HG03457 (cell line): ENCODE measurements around the gene RPS17.
A peak's percentile ranks its signal among the peaks of the same experiment; 100 is the strongest.
"Not testable (repeated sequence)": the region's sequence is repeated elsewhere in the genome, so short reads cannot be mapped to it uniquely, and the experiment has no call there.

Experiments used
- ATAC-seq: cut with Tn5 transposase; IDR thresholded peaks from one replicate; pipeline ENCODE4 v1.9.1; 2021; ENCODE audit warnings: moderate number of reproducible peaks; ENCODE audit not compliant: unreplicated experiment

The RPS17 gene

DNA sequence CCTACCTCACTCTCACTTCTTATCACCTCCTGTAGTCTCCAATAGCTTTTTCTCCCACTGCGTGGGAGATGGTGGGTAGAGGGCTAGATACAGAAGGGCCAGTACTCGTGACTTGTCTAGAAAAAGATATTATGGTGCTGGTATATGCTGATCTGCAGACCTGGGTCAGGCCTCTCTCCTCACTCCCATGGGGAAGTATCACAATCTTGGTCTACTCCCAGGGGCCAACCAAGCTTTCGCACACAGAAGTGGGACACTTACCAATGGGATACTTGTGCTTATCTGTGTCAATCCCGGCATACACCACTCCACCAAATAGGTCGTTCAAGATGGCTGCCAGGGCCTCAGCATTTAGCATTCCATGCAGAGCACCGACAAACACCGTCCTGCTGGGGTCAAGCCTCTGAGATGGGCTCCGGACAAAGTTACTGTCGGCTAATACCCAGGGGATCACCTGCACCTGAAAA is 9.0 kb upstream of the RPS17 start:
- ATAC-seq: no peak

DNA sequence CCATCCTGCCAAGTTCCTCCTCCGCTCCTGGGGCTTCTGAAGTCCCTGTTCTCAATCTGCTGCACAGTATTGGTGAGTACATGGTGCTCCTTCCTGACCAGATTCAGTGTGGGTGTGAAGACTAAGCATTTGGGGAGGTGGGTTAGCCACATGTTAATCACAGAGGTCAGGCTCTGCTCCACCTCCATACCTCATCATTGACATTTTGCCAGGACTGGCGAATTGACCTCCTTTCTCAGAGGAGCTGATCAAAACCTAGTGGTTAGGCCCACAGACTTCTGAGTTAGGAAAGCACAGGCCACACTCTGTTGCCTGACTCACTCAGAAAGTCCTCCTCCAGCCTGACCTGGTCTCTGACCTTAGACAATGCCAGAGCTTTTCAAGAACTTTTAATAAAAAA is 8.4 kb upstream of the RPS17 start:
- ATAC-seq: no peak

DNA sequence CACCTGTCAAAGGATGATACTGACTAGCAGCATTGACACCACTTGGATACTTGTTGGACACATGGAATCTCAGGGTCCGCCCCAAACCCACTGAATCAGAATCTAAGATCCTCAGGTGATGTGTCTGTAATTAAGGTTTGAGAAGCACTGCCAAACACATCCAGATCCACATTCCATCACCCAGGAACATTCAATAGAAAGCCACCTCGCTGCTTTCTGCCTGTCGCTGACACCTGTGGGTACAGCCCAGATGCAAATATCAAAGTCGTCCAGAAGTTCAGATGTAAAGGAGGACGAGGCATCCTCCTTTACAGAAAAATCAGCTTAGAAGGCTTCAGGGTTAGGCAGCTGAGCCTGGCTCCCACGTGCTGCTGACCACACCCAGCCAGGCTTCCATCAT is 5.2 kb upstream of the RPS17 start:
- no peak for ATAC-seq

DNA sequence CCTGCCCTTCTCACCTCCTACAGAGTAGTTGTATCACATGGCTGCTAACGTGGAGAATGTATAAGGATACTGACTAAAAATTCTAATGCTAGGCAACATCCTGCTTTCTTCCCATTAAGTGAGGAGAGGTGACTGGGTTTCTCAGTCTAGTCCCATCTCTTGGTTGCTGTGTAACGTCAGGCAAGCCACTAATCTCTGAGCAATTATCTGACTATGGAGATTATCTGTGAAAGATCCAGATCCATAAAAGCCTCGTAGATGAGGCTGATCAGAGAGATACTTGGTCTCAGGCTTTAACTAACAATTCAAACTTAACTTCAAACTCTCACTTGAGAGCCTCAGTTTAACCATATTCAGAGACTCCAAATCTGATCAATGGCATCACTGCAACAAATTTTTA is 4.7 kb upstream of the RPS17 start:
- no peak for ATAC-seq

DNA sequence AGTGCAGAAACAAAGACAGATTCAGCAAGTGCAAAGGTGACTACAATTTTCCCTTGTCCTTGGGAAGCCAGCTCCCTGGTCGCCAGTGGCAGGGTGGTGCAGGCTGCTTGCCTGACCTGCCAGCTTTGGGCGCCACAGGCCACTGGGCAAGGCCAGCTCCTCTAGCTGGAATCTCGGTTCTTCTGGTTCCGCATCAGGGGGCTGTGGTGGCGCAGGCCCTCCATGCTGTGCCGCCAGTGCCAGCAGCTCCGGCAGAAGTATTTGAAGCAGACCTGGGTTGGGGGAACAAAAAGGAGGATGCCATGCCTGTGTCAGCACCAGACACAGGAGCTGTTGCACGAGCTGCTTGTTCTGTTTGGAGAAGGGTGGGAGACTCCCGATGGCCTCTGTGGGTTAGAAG is 4.2 kb upstream of the RPS17 start:
- no peak for ATAC-seq

DNA sequence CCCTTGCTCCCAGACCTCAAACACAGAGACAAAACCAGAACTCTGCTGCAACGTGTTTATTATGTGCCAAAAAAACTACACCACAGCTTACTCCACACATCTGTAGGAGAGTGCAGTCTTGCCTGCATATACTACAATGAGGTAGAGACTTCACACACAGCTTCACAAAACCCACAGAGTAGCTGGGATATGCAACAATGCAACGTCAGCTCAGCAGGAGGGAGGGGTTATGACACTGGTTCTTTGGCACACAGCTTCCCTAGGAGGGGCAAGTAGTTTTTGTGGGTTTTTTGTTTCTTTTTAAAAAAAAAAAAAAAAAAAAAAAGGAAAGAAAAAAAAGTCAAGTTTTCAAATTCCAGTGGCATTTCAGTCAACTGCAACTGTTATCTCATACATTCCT is 2.9 kb upstream of the RPS17 start:
- no peak for ATAC-seq

DNA sequence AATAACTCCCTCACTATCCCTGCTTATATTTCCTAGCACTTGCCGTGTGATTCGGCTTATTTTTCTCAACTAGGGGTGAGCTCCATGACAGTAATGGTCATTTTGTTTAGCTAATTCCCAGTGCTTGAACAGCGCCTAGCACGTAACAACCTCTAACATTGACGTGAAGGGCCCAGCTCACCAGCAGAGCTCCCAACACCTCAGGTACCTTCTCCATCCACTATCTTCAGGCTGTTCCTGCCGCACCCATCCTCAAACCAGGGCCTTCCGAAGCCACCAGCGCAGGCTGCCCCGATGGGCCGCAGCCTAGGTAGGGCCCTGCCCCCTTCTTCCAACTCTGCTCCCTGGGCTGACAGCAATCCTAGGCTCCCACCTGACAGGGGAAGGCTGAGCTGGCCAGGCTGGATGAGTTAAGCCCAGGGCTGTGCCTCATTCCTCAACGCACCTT is 751 bp upstream of the RPS17 start:
- no peak for ATAC-seq

DNA sequence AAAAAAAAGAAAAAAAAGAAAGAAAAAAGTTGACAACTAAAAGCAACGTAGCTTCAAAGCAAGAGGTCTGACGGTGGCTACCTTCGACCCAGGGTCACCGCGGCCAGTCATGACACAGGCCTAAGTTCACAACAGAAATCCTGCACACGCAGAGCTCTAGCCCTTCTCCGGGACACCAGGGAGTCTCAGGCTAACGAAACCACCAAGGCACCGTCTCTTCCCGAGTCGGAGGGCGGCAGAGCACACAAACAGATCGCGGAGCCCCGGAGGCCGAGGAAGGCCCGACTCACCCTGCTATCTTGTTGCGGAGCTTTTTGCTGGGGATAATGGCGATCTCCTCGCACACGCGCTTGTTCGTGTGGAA is 584 bp downstream of the RPS17 start:
- ATAC-seq: no peak

DNA sequence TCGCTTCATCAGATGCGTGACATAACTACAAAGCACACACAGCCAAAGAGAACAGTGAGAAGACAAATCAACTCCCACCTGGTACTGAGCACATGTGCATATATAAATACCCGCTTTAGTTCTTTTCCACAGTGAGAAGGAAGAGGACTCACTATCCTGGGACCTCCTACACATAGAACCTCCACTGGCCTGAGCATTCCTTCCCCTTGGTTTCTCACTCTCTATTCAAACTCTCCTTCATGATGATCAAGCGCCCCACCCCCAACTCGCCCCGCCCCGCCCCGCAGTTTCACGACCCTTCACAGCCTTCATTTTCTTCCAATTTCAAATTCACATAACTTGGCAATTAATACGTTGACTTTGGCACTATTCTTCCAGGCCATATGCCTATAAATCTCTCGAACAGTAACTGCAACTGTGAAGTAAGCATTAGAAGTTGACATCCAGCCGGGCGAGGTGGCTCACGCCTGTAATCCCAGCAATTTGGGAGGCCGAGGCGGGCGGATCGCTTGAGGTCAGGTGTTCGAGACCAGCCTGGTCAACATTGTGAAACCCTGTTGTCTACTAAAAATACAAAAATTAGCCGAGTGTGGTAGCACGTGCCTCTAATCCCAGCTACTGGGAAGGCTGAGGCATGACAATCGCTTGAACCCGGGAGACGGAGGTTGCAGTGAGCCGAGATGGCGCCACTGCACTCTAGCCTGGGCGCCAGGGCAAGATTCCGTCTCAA is 1.1 kb downstream of the RPS17 start:
- ATAC-seq: no peak

DNA sequence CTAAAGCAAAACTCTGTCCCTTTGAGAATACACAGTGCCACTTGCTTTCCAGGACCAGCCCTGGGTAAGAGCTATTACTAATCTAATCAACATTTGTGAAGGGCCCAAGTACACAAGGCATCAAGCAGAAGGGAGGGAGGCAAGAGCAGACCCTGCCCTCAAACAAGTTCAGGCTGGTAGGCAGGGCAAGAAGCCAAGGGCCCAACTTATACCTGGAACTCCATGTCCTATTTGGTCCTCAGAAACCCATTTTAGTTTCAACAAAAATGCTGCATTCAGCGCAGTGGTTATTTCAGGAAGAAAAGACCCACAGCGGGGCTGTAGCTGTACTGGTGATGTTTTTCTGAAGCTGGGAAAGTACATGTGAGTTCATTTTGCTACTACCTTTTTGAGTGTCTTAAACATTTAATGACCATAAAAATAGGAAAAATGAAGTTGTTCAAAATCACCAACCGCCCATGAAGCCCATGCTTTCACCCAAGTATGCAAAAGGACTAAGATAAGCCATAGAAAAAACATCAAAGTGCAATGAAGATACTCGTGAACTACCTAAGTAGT is 2.8 kb downstream of the RPS17 start:
- no peak for ATAC-seq

DNA sequence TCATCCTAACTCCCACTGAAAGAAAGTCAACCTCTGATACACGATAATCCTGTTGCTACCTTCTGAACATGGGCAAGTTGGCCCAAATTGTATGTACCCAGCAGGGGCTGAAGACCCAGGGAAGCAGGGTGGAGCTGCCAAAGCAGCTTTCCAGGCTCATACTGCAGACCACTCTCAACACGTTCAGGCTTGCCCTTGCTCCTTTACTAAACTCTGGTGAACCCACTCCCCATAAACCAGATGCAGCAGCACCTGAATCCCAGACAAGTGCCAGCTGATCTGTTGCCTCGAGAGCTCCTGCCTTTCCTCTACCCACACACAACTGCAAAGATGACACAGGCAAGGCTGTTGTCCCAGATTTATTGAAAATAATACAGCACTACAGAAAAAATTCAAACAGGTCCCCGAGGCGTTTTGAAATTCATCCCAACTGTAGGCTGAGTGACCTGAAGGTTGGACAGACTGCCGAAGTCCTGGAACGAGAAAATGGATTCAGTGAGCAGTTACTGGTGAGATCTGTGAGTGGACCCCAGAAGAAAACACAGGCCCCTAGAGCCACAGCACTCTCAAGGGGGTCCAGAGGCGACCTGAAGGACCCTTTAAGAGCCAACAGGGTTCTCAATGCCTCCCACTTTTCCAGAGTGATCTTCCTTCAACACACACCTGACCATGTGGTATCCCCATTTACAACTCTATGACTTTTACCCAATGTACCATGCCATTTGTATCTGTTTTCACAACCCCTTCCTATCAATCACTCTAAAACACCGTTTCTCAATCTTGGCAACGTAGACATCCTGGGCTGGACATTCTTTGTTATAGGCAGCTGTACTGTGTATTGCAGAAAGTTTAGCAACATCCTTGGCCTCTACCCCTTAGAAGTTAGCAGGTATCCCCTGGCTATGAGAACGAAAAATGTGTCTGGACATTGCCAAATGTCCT is 3.6 kb downstream of the RPS17 start:
- ATAC-seq: no peak

DNA sequence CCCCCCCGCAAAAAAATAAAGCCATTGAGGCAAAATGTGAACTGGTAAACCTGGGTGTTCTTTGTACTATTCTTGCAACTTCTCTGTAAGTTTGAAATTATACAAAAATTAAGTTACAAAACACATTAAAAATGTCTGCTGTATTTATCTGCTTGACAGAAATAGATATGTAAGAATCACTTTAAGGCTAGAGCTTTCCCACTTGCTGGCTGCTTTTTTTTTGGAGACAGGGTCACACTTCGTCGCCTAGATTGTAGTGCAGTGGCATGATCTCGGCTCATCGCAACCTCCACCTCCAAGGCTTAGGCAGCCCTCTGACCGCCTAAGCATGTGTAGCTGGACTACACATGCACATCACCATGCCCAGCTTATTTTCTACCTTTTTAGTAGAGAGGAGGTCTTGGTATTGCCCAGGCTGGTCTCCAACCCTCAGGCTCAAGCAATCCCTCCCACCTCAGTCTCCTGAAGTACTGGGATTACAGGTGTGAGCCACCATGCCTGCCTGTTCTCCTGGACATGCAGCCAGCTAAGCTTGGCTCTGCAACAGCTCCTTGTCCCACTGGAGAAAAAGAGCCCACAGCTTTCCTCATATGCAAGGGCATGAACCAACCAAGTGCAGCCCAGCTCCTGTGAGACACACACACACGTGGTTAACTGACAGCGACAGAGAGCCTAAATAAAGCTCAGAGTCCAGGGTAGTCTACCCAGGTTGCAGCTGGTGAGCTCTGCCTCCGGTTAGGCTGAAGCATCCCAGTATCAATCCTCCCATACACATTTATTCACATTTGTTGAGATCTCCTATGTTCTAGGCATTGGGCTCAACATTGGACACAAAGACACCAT is 4.5 kb downstream of the RPS17 start:
- ATAC-seq: no peak

DNA sequence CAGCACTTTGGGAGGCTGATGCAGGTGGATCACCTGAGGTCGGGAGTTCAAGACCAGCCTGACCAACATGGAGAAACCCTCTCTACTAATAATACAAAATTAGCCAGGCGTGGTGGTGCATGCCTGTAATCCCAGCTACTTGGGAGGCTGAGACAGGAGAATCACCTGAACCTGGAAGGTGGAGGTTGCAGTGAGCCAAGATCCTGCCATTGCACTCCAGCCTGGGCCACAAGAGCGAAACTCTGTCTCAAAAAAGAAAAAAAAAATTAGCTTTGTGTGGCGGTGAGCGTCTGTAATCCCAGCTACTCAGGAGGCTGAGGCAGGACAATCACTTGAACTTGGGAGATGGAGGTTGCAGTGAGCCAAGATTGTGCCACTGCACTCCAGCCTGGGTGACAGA is 5.1 kb downstream of the RPS17 start:
- not testable (repeated sequence) for ATAC-seq

DNA sequence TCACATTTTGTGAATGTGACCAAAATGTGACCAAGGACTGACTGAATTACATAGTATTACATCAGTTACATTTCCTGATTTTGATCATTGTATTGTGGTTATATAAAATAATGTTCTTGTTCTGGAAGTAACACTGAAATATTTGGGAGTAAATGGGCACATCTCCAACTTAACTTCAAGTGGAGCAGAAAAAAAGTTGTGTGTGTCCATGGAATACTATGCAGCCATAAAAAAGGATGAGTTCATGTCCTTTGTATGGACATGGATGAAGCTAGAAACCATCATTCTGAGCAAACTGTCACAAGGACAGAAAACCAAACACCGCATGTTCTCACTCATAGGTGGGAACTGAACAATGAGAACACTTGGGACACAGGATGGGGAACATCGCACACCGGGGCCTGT is 5.8 kb downstream of the RPS17 start:
- not testable (repeated sequence) for ATAC-seq

DNA sequence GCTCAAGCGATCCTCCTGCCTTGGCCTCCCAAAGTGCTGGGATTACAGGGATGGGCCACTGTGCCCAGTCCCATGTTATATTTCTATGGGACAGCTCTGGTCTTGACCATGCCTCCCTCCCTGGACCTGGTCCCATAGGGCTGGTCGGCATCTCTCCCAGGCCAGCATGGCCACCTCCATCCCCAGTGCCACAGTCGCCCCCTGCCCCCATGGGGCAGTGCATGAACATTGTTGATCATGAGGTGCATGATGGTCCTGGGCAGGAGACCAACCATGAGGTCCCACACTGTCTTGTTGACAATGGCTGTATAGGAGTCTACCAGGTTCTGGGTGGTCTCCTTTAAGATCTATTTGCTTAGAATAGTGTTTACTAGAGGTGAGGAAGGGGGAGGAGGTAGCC is 6.5 kb downstream of the RPS17 start:
- ATAC-seq: no peak

DNA sequence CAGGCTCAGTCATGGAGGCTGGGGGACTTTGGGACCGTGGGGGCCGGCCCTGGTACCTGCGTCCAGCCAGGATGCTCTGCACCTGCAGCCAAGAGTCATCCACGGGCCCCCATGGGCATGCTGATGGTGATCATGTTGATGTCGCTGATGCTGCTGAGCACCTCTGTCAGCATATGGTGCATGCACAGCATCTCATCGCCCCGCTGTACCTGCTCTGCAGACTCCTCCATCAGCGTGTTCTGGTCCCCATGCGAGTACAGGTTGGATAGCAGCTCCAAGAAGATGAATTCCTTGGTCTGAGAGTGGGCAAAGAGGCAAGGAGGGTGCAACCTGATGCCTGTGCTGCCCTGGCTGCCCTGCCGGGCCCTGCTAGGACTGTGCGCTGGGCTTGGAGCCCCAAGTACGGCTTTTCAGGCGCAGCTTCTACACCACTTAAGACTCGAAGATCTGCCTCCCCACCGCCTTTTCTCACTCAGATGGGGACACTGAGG is 7.2 kb downstream of the RPS17 start:
- no peak for ATAC-seq

DNA sequence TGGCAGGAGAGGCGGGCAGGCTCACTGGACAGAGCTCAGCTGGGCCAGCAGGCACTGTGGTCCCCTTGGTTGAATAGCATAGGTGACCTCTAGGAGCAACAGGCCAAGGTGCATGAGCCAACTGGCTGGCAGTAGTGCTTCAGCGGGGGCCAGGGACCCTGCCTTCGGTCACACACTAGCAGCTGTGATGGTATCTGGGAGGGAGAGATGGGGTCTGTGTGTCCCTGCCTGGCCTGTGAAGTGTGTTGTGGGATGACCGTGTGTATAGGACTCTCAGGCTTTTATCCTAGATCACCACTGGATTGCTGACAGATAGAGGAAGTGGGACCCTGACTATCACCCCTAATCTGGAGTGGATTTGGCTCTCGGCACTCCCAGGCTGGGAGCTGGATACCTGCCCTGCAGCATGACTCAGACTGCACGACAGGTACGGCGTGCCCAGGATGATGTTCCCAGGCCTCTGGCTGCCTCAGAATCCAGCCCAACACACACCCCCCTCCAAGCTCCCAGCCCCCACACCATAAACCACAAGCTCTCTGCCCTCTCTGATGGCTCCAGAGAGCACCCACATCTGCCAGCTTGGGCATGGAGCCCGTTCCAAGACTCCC is 7.8 kb downstream of the RPS17 start:
- ATAC-seq: no peak

DNA sequence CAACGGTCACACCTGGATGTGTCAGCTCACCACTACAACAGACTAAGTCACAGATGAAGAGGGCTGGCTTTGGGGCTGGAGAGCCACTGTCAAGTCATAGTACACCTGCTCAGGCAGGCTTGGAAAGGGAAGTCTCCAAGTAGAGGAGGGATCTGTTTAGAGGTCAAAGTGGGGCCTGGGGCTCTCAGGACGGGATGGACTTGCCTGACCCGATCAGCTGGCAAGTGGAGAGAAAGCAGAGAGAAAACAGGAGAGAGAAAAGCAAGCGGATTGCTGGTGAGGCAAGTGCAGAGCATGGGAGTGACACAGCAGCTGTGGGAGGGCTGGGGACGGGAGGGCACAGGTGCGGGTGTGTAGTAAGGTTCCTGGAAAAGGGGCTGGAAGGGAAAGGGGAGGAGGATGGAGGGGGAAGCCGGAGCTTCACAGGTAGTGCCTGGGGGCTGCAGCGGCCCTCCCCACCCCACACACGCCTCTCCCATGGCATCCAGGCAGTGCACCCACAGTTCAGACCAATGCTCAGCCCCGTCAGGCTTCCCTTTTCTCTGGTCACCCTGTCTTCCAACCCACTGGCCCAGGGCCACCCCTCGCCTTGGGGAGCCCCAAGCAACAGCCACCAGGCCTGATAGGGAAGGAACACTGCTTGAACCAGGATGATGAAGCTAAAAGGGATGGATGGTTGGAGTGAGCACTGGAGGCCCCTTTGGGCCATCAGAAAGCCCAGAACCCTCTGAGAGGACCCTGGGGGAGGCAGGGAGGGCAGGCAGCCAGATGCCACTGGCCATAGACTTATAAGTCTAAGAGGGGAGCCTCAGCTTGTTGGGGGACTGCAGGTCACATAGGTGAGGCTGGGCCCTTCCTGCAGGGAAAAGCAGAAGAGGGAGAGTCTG is 8.5 kb downstream of the RPS17 start:
- no peak for ATAC-seq

DNA sequence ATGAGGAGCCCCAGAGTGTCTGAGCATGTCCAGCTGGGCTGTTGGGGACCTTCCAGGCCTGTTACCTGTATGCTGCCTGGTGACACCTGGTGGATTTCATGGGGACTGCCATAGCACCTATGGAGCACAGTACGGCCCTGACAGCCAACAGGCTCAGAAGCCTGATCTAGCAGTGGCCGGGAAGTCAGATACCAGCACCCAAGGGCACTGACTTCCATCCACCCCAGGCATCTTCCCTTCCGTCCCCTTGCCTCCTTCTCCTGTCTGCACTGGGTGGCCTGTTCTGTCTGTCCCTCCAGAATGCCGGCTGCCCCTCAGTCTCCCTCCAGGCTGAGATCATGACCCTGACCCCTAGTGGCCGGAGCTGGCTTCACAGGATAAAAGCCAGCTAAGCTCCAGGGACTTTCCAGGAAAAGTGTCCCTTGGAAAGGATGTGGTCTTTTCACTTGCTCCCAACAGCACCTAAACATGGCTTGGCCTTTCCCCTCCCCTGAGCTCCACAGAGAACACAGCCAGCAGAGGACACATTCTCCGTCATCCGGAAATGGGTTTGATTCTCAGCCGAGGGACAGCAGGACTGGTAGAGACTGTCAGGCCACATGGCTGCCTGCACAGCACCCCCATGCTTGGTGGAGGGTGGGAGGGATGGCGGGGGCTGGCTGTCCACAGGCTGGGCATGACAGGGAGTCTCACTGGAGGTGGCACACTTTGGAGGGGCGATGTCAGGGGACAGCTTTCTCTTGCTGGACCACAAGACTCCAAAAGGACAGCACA is 9.5 kb downstream of the RPS17 start:
- ATAC-seq: peak; percentile 84
